ENCODE measurements around the gene MALT1.
A peak's percentile ranks its signal among the peaks of the same experiment; 100 is the strongest.

MALT1 gene

DNA sequence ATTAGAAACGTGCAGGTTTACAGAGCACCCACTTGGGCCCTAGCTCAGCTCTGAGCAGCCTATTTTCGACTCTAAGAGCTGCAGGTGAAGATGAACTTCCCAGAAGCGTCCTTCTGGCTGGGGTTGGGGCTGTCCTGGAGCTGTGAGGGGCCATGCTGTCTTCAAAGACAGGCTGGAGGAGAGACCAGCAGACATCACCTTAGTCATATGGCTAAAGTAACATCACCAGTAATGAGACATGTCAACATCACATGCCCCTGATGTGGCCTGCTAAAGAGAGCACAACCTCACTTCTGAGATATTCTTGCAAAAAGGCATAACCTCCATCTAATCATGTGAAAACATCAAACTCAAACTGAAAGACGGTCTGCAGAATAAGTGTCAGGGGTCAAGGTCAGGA, 106.2 kb downstream of the MALT1 start:
- ATAC-seq, result no peak

DNA sequence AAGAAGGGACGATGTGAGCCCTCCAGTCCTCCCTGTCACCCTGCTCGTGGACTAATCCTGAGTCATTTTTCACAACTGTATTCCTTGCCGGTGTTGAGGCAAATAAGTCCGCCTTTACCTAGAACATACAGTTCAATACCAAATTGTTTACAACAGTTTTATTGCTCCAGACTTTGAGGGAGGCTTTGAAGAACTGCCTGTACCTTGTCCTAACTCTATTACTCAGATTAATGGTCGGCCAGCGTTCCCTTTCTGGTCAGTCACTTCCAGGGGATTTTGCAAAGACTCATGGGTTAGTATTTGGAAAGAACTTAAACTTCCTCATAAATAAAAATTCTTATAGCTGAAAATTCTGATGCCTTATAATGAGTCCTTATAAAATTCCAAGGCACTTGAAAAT, 108.3 kb downstream of the MALT1 start:
- no peak for ATAC-seq

DNA sequence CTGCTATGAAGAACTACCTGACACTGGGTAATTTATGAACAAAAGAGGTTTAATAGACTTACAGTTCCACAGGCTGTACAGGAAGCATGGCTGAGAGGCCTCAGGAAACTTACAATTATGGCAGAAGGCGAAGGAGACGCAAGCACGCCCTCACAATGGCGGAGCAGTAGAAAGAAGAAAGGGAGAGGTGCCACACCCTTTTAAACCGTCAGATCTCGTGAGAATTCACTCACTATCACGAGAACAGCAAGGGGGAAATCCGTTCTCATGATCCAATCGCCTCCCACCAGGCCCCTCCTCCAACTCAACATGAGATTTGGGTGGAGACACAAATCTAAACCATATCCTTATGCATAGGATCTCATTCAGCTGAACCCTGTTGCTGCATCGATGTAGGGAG, 108.8 kb downstream of the MALT1 start:
- no peak for ATAC-seq

- ATAC-seq, result peak; percentile 79
Measured at GRCh38 chr18:58781627-58782194, 110.4 kb downstream of the MALT1 start.

DNA sequence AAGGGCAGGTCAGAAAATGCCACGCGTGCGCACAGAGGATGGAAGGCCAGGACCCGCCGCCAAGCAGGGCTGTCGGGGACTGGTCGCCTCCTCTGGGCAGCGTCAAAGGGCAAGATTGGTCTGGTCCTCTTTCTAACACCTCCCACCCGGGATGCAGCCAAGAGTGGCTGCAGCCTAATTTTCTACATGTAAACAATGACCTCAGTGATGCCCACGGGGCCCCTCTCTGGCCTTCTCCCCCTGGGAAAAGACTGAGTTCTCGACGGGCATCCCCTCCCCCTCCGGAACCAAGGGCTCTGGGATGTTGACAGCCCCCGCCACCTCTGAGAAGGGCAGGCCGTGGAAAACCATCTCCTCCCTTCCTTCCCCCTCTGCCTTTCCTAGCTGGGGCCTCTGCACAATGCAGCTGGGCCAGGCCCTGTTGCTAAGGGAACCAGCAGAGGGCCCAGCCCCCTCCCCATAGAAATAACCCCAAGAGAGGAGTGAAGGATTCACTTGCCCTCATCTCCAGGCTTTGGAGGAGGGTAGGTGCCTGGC, 113.4 kb downstream of the MALT1 start:
- no peak for ATAC-seq

- ATAC-seq, result no peak
Measured at GRCh38 chr18:58785171-58785805, 114.0 kb downstream of the MALT1 start.

DNA sequence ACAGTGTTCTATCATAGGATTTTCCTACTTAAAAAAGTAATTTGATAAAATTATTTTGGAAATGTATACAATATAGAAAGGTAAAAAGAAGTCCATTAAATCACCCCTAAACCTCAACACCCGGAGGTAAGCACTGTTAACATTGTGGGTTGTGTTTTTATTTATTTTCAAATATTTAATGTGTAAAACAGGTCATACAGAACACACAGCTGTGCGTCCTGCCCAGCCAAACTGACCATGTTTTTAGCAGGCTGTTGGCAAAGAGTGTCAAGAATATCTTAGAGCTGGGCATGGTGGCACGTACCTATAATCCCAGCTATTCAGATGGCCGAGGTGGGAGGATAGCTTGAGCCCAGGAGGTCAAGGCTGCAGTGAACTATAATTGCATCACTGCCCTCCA, 114.6 kb downstream of the MALT1 start:
- no peak for ATAC-seq

DNA sequence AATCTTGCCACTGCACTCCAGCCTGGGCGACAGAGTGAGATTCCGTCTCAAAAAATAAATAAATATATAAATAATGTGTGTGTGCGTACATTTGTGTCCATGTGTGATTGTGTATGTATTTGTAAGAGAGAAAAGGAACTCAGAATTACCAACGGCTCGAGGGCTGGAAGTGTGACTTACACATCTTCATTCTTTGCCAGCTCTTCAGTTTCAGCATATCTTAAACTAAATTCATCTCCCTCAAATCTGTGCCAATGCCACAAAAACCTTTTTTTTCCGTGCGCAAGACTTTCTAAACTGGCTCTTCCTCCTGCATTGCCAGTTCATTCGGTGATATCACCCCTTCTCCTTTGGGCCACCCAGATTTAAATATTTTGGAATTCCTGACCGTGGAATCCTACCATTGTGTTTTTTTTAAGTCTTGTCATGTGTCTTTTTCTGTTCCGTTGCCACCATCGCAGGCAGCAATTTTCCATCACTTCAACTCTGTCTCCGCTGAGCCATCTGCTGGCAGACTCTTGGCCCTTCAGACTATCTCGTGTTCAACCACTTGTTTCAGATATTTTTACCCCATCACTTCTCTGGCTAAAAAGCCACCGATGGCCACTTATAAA, 116.4 kb downstream of the MALT1 start:
- ATAC-seq, result no peak

DNA sequence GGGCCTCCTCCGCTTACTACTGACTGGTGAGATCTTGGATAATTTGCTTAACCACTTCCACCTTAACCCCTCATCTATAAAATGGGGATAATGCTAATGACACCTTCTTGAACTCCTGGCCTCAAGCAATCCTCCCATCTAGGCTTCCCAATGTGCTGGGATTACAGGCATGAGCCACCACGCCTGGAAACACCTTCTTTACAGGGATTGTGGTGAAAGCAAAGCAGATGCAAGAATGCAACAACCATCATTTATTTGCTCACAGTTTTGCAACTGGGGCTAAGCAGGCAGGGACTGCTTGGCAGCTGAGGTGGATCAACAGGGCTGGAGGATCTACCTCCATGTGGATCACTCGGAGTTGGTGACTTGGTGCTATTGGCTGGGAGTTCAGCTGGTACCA, 117.2 kb downstream of the MALT1 start:
- ATAC-seq, result no peak

- ATAC-seq, result no peak
Measured at GRCh38 chr18:58788971-58789875, 118.0 kb downstream of the MALT1 start.

GRCh38 chr18:58789876-58790240, 118.6 kb downstream of the MALT1 start:
- ATAC-seq, result no peak

DNA sequence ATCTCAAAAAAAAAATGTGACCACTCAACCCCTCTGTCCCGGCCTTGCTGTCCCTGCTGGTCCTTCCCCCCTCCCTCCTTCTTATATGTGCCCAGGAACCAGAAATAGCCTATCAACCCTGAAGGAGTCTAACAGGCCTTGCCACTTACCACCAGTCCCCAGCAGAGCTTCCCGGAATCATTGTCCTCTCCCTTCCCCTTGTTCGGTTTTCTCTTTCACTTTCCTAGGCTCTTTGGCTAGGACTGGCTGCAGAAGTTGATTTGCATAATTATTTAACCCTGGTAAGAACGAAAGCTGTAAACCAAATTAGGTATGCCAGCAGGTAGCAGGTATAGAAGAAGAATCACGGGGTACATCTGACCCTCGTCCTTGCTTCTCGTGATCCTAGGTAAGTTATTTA, 120.8 kb downstream of the MALT1 start:
- no peak for ATAC-seq

DNA sequence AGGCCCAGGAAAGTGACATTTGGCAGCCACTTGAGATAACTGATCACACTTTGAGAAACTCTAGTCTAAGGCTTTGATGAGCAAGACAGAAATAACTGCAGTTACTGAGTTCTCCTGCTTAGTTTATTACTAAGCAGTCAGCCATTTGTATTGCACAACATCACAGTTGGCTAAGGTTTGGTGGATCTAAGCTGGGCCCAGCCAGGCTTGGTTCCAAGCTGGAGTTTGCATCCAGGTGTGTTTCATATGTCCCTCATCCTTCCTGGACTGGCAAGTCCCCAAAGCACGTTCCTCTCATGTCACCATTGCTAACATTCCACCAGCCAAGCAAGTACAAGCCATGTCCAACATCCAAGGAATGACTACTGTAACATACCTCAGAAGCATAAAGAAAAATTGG, 122.1 kb downstream of the MALT1 start:
- ATAC-seq, result no peak

GRCh38 chr18:58796220-58796619, 125.0 kb downstream of the MALT1 start:
- ATAC-seq, result no peak

- ATAC-seq, result no peak
Measured at GRCh38 chr18:58800582-58800981, 129.3 kb downstream of the MALT1 start.

DNA sequence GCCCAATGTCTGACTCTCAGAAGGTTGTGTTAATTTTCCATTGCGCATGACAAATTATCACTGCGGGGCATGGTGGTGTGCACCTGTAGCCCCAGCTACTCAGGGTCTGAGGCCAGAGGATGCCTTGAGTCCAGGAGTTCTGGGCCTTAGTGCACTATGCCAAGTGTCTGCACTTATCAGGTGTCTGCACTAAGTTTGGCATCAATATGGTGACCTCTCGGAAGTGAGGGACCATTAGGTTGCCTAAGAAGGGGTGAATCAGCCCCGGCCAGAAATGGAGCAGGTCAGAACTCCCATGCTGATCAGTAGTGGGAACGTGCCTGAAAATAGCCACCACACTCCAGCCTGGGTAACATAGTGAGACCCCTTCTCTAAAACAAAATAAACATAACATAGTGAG, 131.7 kb downstream of the MALT1 start:
- no peak for ATAC-seq

GRCh38 chr18:58803978-58804377, 132.7 kb downstream of the MALT1 start:
- no peak for ATAC-seq

All from activated CD4-positive, CD25-positive, alpha-beta regulatory T cell treated with anti-CD3 and anti-CD28 coated beads, Interleukin-2, amount 50 U/mL, for 24 hours (primary cell).